GM19043 (cell line): ENCODE measurements around the gene LYSMD3.

Source experiments
- ATAC-seq: cut with Tn5 transposase; IDR thresholded peaks from one replicate; pipeline ENCODE4 v1.9.1; 2021; ENCODE audit warnings: low read depth; ENCODE audit not compliant: unreplicated experiment

The LYSMD3 gene

GRCh38 chr5:90549223-90549622 is 19.8 kb upstream of the LYSMD3 start:
- no peak for ATAC-seq

- ATAC-seq = no peak
These were observed 18.7 kb upstream of the LYSMD3 start for GRCh38 chr5:90548069-90548593.

DNA sequence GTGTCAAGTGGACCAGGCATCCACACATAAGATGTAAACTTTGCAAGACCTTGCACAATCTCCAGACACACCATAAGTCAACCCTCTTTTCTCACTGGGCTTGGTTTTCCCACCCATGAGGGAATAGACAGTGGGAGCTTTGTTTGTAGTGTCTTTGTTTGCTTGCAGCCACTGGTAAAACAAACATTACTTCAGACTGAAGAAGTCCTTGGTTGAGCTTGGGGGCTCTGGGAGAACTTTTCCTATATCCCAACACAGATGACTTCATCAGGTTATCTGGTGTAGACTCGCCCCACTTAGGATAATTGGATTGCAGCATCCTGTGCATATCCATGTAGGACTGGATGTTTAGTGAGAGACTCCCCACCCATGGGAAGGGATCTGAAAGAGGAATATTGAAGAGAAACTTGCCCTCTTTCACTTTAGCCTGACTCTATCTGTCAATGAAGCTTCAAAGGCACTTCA is 17.7 kb upstream of the LYSMD3 start:
- no peak for ATAC-seq

- ATAC-seq = no peak
These were observed 16.9 kb upstream of the LYSMD3 start for GRCh38 chr5:90546216-90546837.

- no peak for ATAC-seq
These were observed 16.1 kb upstream of the LYSMD3 start for GRCh38 chr5:90545511-90545910.

GRCh38 chr5:90542827-90543519 is 13.6 kb upstream of the LYSMD3 start:
- ATAC-seq = no peak

DNA sequence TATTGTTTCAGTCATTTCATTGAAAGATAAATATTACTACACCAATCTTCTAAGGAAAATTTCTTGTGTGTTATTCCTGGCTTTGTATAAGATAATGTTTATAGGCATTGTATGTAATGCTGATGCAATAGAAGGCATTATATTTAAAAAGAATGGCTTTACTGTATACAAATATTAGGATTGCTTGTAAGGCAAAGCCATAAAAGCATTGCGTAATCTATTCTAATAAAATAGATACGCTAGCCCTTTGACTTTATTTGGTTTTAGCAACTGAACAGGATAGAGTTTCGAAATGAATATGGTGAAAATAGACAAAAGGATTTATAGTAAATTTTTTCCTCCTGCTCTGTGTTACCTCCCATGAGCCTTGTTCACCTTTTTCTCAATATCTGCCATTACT is 5.5 kb upstream of the LYSMD3 start:
- no peak for ATAC-seq

- ATAC-seq = no peak
These were observed 4.4 kb upstream of the LYSMD3 start for GRCh38 chr5:90533794-90534193.

- ATAC-seq = no peak
These were observed 1.5 kb upstream of the LYSMD3 start for GRCh38 chr5:90530736-90531487.

- peak; percentile 35 for ATAC-seq
These were observed 724 bp upstream of the LYSMD3 start for GRCh38 chr5:90529939-90530677.

GRCh38 chr5:90528601-90529193 is 687 bp downstream of the LYSMD3 start:
- no peak for ATAC-seq

DNA sequence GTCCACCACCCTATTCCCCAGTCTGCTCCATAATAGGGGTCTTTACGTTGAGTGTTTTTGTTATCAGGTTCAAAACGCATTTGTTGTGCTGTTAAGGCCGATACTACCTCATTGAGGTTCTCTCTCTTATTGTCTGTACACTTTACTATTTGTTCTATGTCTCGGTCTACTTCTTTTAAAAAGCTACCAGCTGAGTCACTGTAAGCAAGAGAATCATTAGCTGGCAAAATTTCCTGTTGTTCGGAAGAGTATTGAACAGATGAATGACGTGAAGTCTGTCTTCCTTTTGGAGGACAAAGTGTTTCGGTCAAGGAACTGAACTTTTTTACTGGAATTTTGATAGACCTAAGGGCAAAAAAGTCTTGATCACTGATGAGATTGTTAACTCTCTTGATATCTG is 10.3 kb downstream of the LYSMD3 start:
- no peak for ATAC-seq

GRCh38 chr5:90518661-90519060 is 10.7 kb downstream of the LYSMD3 start:
- ATAC-seq = no peak

- no peak for ATAC-seq
These were observed 14.9 kb downstream of the LYSMD3 start for GRCh38 chr5:90514520-90514919.

GRCh38 chr5:90510438-90510837 is 18.9 kb downstream of the LYSMD3 start:
- no peak for ATAC-seq

DNA sequence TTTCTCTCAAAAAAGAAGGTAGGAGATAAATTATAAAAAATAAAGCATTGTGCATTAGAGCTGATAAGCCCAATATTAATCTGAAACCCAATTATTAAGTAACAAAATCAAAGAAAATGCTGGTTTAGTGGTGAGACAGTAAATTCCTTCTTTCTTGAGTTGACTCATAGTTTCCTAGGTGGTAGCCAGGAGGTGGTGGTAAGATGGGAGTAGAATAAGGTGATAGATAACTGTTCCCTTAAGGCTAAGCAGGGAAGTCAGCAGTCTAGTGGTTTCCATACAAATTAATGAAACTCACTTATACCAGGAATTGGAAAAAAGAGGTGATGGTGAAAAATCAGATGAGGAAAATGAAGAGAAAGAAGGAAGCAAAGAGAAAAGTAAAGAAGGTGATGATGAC is 23.2 kb downstream of the LYSMD3 start:
- ATAC-seq = no peak

DNA sequence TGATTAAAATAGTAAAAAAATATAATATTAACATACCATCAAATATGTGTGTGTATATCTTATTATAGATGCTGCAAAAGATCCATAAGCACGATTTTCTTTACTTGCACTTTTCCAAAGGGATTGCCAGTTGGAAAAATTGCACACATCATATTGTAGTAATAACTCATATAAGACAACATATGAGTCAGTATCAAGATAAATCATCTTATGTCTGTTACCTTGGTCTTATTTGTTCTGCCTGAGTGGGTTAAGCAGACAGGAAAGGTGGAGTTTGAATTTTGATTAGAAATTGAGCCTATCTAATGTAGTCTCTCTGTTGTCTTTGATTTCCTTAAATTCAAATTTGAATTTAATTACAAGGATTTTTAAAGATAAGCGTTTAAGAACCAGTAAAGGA is 24.6 kb downstream of the LYSMD3 start:
- ATAC-seq = no peak

DNA sequence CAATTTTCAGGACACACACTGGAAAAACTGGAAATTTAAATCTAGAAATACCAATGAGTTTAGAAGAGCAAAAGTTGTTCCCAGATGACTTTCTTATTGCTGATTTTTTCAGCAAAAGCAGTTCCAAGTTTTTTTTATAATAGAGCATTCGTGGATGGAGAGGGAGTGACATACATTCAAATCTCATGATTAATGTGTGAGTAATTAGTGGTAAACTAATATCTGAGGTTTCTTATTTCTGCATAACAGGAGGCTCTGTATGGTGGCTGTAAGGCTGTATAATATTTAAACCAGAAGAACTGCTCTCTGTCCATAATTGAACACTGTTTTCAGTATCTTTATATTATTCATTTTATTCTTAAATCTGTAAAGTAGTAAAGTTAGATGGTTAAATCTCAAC is 25.8 kb downstream of the LYSMD3 start:
- ATAC-seq = no peak

DNA sequence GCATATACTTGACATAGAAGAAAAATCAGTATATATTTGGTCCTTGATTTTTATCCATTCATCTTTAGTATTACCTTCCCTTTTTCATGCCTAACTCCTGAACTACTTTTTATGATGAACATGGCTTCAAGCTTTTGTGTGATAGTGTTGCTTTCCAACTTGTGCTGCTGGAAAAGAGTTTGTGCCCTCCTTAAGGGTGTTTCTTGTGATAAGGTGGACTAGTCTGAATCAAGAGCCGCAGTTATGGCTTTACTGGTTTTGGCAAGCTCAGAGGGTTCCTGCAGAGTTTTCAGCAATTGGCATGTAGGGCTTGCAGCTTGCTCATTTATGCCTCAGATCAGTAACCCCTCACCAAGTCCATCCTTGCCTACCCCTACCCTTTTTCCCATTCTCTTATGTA is 34.2 kb downstream of the LYSMD3 start:
- ATAC-seq = no peak

- ATAC-seq = no peak
These were observed 35.3 kb downstream of the LYSMD3 start for GRCh38 chr5:90494043-90494442.
